Activated naive CD4-positive, alpha-beta T cell treated with anti-CD3 and anti-CD28 coated beads for 36 hours (primary cell): ENCODE measurements around the gene OR2AE1. TPM values are rescaled to one million over a fixed set of nuclear protein-coding genes. Genes with fewer than 3 reads are reported as not detected.

ENCODE experiments used
- CTCF ChIA-PET: fragments of 350-600 bp; sonication (Branson Sonifier 250); formaldehyde crosslinking; loops from one replicate; lab custom pipeline; 2021; ENCODE audit warnings: antibody characterized with exemption; lab: Charles Lee
- DNase-seq: peaks from one replicate; pipeline ENCODE4 v3.0.0-alpha.2; 2020
- H3K27ac Mint-ChIP-seq: one replicate; pipeline ENCODE4 v1.8.0; 2021; ENCODE audit warnings: mild to moderate bottlenecking, mixed read lengths
- H3K27me3 Mint-ChIP-seq: one replicate; pipeline ENCODE4 v1.8.0; 2021; ENCODE audit warnings: low read depth, mixed read lengths
- H3K36me3 Mint-ChIP-seq: one replicate; pipeline ENCODE4 v1.8.0; 2021; ENCODE audit warnings: low read depth, mixed read lengths
- H3K4me1 Mint-ChIP-seq: one replicate; pipeline ENCODE4 v1.8.0; 2021; ENCODE audit warnings: low read depth, mixed read lengths
- H3K4me3 Mint-ChIP-seq: one replicate; pipeline ENCODE4 v1.8.0; 2021; ENCODE audit warnings: mild to moderate bottlenecking, moderate library complexity, mixed read lengths
- H3K9me3 Mint-ChIP-seq: one replicate; pipeline ENCODE4 v1.8.0; 2021; ENCODE audit warnings: mixed read lengths
- intact Hi-C: fragments of 100-400 bp; cut with micrococcal nuclease; formaldehyde crosslinking; loops from one replicate; pipeline ENCODE4 v1.15.1; 2023
- total RNA-seq, 2 experiments: library from RNA; stranded (reverse); gene quantifications; one replicate each; pipeline ENCODE4 v1.2.3, GENCODE V29; 2021

The OR2AE1 gene
- total RNA-seq, 2 experiments from 2014 or later: not detected

GRCh38 chr7:99848420-99849216 is 28.2 kb downstream of the OR2AE1 start:
- intact Hi-C loops: no loop called here
- Mint-ChIP-seq H3K9me3 (no peaks in the 10 kb centered on the region), H3K4me1 (no peaks in the 10 kb centered on the region), H3K27me3 (peaks cover 5% of the 10 kb centered on the region), H3K27ac (no peak overlapping the region), H3K4me3 (no peak overlapping the region), H3K36me3 (no peaks in the 10 kb centered on the region)
- CTCF ChIA-PET: interaction anchor here (0.9 to 1.2 kb wide), 2 partner anchors 140 to 168 kb away, joined by 3 read pairs; no protein-coding TSS in a partner anchor
- DNase-seq: no peak

GRCh38 chr7:99844328-99844727 is 32.5 kb downstream of the OR2AE1 start:
- no peaks in the 10 kb centered on the region for H3K36me3 Mint-ChIP-seq
- H3K4me3 Mint-ChIP-seq: no peak overlapping the region
- CTCF ChIA-PET: interaction anchor here (0.6 to 0.9 kb wide), 2 partner anchors 564 to 611 kb away, joined by 3 to 4 read pairs; no protein-coding TSS in a partner anchor
- H3K27me3 Mint-ChIP-seq: peaks cover 4% of the 10 kb centered on the region
- no peaks in the 10 kb centered on the region for H3K9me3 Mint-ChIP-seq
- intact Hi-C loops: no loop called here
- no peak overlapping the region for H3K27ac Mint-ChIP-seq
- DNase-seq: no peak
- peaks cover 8% of the 10 kb centered on the region for H3K4me1 Mint-ChIP-seq

- Mint-ChIP-seq H3K9me3 (no peaks in the 10 kb centered on the region), H3K27ac (no peak overlapping the region), H3K27me3 (no peaks in the 10 kb centered on the region), H3K4me3 (no peak overlapping the region), H3K36me3 (no peaks in the 10 kb centered on the region), H3K4me1 (peaks cover 8% of the 10 kb centered on the region)
- DNase-seq: no peak
- intact Hi-C loops: no loop called here
- CTCF ChIA-PET: interaction anchor here (0.6 to 0.9 kb wide), 2 partner anchors 564 to 612 kb away, joined by 3 to 4 read pairs; no protein-coding TSS in a partner anchor
Observed at GRCh38 chr7:99843808-99844207, 33.0 kb downstream of the OR2AE1 start.

- intact Hi-C loops: no loop called here
- peaks cover 13% of the 10 kb centered on the region for H3K4me1 Mint-ChIP-seq
- H3K4me3 Mint-ChIP-seq: no peak overlapping the region
- CTCF ChIA-PET: interaction anchor here (0.6 kb wide), 1 partner anchor 716 kb away, joined by 3 read pairs; no protein-coding TSS in a partner anchor
- H3K9me3 Mint-ChIP-seq: no peaks in the 10 kb centered on the region
- no peaks in the 10 kb centered on the region for H3K27me3 Mint-ChIP-seq
- H3K36me3 Mint-ChIP-seq: no peaks in the 10 kb centered on the region
- no peak overlapping the region for H3K27ac Mint-ChIP-seq
- no peak for DNase-seq
Observed at GRCh38 chr7:99842926-99843325, 33.9 kb downstream of the OR2AE1 start.

- Mint-ChIP-seq H3K36me3 (no peaks in the 10 kb centered on the region), H3K4me1 (peaks cover 16% of the 10 kb centered on the region), H3K27me3 (no peaks in the 10 kb centered on the region), H3K27ac (no peak overlapping the region), H3K4me3 (no peak overlapping the region), H3K9me3 (no peaks in the 10 kb centered on the region)
- no peak for DNase-seq
- intact Hi-C loops: no loop called here
- CTCF ChIA-PET: interaction anchor here (1.3 to 2.3 kb wide), 3 partner anchors 208 to 315 kb away, joined by 4 to 7 read pairs (median 6); no protein-coding TSS in a partner anchor
Observed at GRCh38 chr7:99840136-99840869, 36.5 kb downstream of the OR2AE1 start.

- CTCF ChIA-PET: interaction anchor here (0.5 to 2.3 kb wide), 4 partner anchors 109 to 314 kb away, joined by 4 to 7 read pairs (median 5); no protein-coding TSS in a partner anchor
- Mint-ChIP-seq H3K4me1 (peaks cover 16% of the 10 kb centered on the region), H3K9me3 (no peaks in the 10 kb centered on the region), H3K36me3 (no peaks in the 10 kb centered on the region), H3K4me3 (no peak overlapping the region), H3K27ac (no peak overlapping the region), H3K27me3 (no peaks in the 10 kb centered on the region)
- intact Hi-C loops: no loop called here
- no peak for DNase-seq
Observed at GRCh38 chr7:99839287-99840021, 37.4 kb downstream of the OR2AE1 start.

GRCh38 chr7:99837649-99838361 is 39.0 kb downstream of the OR2AE1 start:
- DNase-seq: no peak
- intact Hi-C loops: loop anchor here (1.0 kb wide), 2 partner anchors 207 to 313 kb away; no protein-coding TSS in a partner anchor
- no peaks in the 10 kb centered on the region for H3K27me3 Mint-ChIP-seq
- H3K4me3 Mint-ChIP-seq: no peak overlapping the region
- peaks cover 16% of the 10 kb centered on the region for H3K4me1 Mint-ChIP-seq
- no peak overlapping the region for H3K27ac Mint-ChIP-seq
- CTCF ChIA-PET: interaction anchor here (0.6 to 1.4 kb wide), 7 partner anchors 50 to 399 kb away, joined by 3 to 7 read pairs (median 3); partner anchors contain the start of genes CPSF4 and PTCD1
- H3K9me3 Mint-ChIP-seq: no peaks in the 10 kb centered on the region
- H3K36me3 Mint-ChIP-seq: no peaks in the 10 kb centered on the region

- intact Hi-C loops: no loop called here
- Mint-ChIP-seq H3K4me3 (no peak overlapping the region), H3K27me3 (no peaks in the 10 kb centered on the region), H3K27ac (no peak overlapping the region), H3K36me3 (no peaks in the 10 kb centered on the region), H3K9me3 (no peaks in the 10 kb centered on the region), H3K4me1 (peaks cover 13% of the 10 kb centered on the region)
- no peak for DNase-seq
- CTCF ChIA-PET: no interaction called here
Observed at GRCh38 chr7:99835189-99835588, 41.6 kb downstream of the OR2AE1 start.

GRCh38 chr7:99834382-99834781 is 42.5 kb downstream of the OR2AE1 start:
- H3K27me3 Mint-ChIP-seq: no peaks in the 10 kb centered on the region
- H3K4me3 Mint-ChIP-seq: no peak overlapping the region
- CTCF ChIA-PET: interaction anchor here (1.1 kb wide), 1 partner anchor 85 kb away, joined by 4 read pairs; the partner anchor contains the start of gene TRIM4

GRCh38 chr7:99833289-99833877 is 43.5 kb downstream of the OR2AE1 start:
- H3K36me3 Mint-ChIP-seq: no peaks in the 10 kb centered on the region
- intact Hi-C loops: no loop called here

More at GRCh38 chr7:99834382-99834781, 42.5 kb downstream of the OR2AE1 start:
- H3K4me1 Mint-ChIP-seq: peaks cover 9% of the 10 kb centered on the region
- no peak overlapping the region for H3K27ac Mint-ChIP-seq
- DNase-seq: no peak
- H3K9me3 Mint-ChIP-seq: no peaks in the 10 kb centered on the region
- intact Hi-C loops: no loop called here
- H3K36me3 Mint-ChIP-seq: no peaks in the 10 kb centered on the region

GRCh38 chr7:99831595-99831994 is 45.2 kb downstream of the OR2AE1 start:
- Mint-ChIP-seq H3K4me3 (no peak overlapping the region), H3K4me1 (no peaks in the 10 kb centered on the region), H3K36me3 (no peaks in the 10 kb centered on the region), H3K27ac (no peak overlapping the region), H3K9me3 (no peaks in the 10 kb centered on the region), H3K27me3 (no peaks in the 10 kb centered on the region)
- intact Hi-C loops: no loop called here
- no peak for DNase-seq
- CTCF ChIA-PET: interaction anchor here (1.1 kb wide), 1 partner anchor 200 kb away, joined by 3 read pairs; no protein-coding TSS in a partner anchor

More at GRCh38 chr7:99833289-99833877, 43.5 kb downstream of the OR2AE1 start:
- Mint-ChIP-seq H3K27me3 (no peaks in the 10 kb centered on the region), H3K9me3 (no peaks in the 10 kb centered on the region), H3K4me1 (peaks cover 8% of the 10 kb centered on the region), H3K4me3 (no peak overlapping the region), H3K27ac (no peak overlapping the region)
- CTCF ChIA-PET: interaction anchor here (1.1 kb wide), 1 partner anchor 86 kb away, joined by 4 read pairs; the partner anchor contains the start of gene TRIM4
- DNase-seq: no peak
